GM10266 (cell line): Measurements from ENCODE around the gene SPOP.

ENCODE experiments used
- DNase-seq: peaks from one replicate; pipeline ENCODE4 v3.0.0; 2012; ENCODE audit errors: extremely low spot score
- TF ChIP-seq, protein P1 (sequence below): IDR thresholded peaks from 2 replicates; pipeline ENCODE4 v1.5.1; 2012; ENCODE audit warnings: mild to moderate bottlenecking, low read depth; ENCODE audit not compliant: control insufficient read depth, insufficient read depth; ENCODE audit errors: missing control alignments

The SPOP gene

GRCh38 chr17:49592263-49592662, 85.6 kb downstream of the SPOP start:
- TF ChIP-seq, protein P1, sequence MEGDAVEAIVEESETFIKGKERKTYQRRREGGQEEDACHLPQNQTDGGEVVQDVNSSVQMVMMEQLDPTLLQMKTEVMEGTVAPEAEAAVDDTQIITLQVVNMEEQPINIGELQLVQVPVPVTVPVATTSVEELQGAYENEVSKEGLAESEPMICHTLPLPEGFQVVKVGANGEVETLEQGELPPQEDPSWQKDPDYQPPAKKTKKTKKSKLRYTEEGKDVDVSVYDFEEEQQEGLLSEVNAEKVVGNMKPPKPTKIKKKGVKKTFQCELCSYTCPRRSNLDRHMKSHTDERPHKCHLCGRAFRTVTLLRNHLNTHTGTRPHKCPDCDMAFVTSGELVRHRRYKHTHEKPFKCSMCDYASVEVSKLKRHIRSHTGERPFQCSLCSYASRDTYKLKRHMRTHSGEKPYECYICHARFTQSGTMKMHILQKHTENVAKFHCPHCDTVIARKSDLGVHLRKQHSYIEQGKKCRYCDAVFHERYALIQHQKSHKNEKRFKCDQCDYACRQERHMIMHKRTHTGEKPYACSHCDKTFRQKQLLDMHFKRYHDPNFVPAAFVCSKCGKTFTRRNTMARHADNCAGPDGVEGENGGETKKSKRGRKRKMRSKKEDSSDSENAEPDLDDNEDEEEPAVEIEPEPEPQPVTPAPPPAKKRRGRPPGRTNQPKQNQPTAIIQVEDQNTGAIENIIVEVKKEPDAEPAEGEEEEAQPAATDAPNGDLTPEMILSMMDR: no peak
- DNase-seq: no peak

GRCh38 chr17:49590874-49591273, 87.0 kb downstream of the SPOP start:
- TF ChIP-seq, protein P1: no peak
- DNase-seq: no peak

DNA sequence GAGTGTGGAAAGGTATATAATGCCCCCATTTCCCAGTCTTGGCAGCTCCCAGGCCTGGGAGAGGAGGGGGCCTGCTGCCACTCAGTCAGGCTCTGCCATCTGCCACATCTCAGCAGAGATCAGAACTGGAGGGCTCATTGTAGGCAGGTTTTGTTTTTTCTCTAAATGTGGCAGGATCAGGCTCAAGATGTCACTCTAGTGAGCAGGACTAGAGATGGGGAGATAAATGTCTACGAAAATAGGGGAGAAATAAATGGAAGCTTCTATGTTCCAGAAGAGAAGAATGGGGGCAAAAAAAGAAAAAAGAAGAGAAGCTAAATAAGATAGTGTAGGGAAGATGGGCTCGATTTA, 88.3 kb downstream of the SPOP start:
- TF ChIP-seq, protein P1: no peak
- DNase-seq: no peak

GRCh38 chr17:49588726-49589576, 88.9 kb downstream of the SPOP start:
- DNase-seq: no peak
- TF ChIP-seq, protein P1: no peak

DNA sequence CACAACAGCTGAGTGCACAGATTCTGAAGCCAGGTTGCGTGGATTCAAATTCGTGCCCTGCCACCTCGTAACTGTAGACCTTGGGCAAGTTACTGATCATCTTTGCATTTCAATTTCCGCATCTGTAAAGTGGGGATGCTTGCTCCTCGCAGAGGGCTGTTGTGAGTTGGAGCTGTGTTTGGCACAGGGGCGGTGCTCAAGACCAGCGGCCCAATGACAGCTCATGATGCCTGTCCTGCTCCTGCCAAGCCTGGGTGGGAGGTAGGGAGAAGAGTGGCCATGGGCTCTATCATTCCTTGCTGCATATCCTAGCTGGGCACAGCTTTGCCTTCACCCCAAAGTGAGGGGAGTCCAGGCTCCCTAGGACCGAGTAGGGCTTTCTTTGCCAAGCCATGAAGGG, 89.6 kb downstream of the SPOP start:
- TF ChIP-seq, protein P1: no peak
- DNase-seq: no peak

DNA sequence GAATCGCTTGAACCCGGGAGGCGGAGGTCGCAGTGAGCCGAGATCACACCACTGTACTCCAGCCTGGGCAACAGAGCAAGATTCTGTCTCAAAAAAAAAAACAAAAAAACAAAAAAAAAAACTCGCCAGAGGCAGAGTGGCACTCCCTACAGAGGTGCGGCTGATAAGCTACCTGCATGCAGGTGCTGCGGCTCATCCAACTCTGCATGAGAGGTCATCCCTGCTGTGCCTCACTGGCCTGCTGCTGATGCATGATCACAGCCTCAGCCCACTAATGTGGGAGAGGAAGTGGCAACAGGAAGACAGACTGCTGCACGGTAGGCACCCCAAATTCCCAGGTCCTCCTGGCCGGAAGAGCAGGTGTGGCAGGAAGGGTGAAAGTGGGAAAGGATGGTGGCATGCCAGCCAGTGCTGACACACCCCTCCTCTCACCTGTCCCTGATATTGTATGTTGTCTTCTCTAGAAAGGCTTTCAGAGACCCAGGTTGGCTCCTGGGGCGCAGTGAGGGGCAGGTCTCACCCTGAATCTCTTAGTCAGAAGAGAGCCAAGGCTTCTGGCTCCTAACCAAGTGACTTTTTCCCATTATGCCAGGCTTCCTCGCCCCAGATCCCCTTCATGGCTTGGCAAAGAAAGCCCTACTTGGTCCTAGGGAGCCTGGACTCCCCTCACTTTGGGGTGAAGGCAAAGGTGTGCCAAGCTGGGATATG, 90.4 kb downstream of the SPOP start:
- DNase-seq: no peak
- TF ChIP-seq, protein P1: no peak
